ENCODE data around the gene SLC4A5.
"Not testable (repeated sequence)": the region's sequence is repeated elsewhere in the genome, so short reads cannot be mapped to it uniquely, and the experiment has no call there.

Gene SLC4A5

GRCh38 chr2:74364533-74365505, 21.6 kb upstream of the SLC4A5 start:
- no peak for DNase-seq

GRCh38 chr2:74361327-74361726, 18.1 kb upstream of the SLC4A5 start:
- no peak for DNase-seq

GRCh38 chr2:74357627-74358026, 14.4 kb upstream of the SLC4A5 start:
- no peak for DNase-seq

GRCh38 chr2:74349889-74350288, 6.7 kb upstream of the SLC4A5 start:
- no peak for DNase-seq

GRCh38 chr2:74347742-74348141, 4.5 kb upstream of the SLC4A5 start:
- no peak for DNase-seq

GRCh38 chr2:74347303-74347702, 4.1 kb upstream of the SLC4A5 start:
- no peak for DNase-seq

GRCh38 chr2:74345272-74345943, 2.2 kb upstream of the SLC4A5 start:
- no peak for DNase-seq

GRCh38 chr2:74336227-74336626, 7.0 kb downstream of the SLC4A5 start:
- not testable (repeated sequence) for DNase-seq

GRCh38 chr2:74334931-74335333, 8.3 kb downstream of the SLC4A5 start:
- DNase-seq: no peak

GRCh38 chr2:74333896-74334586, 9.2 kb downstream of the SLC4A5 start:
- DNase-seq: no peak

GRCh38 chr2:74333175-74333574, 10.0 kb downstream of the SLC4A5 start:
- no peak for DNase-seq

GRCh38 chr2:74332550-74333174, 10.6 kb downstream of the SLC4A5 start:
- no peak for DNase-seq

GRCh38 chr2:74328573-74328972, 14.6 kb downstream of the SLC4A5 start:
- no peak for DNase-seq

GRCh38 chr2:74328074-74328473, 15.1 kb downstream of the SLC4A5 start:
- DNase-seq: no peak

- DNase-seq: no peak
Measured at GRCh38 chr2:74327627-74328026, 15.6 kb downstream of the SLC4A5 start.

- DNase-seq: no peak
Measured at GRCh38 chr2:74327199-74327598, 16.0 kb downstream of the SLC4A5 start.

- no peak for DNase-seq
Measured at GRCh38 chr2:74325815-74326214, 17.4 kb downstream of the SLC4A5 start.

- DNase-seq: no peak
Measured at GRCh38 chr2:74321737-74322136, 21.5 kb downstream of the SLC4A5 start.

GRCh38 chr2:74317701-74318100, 25.5 kb downstream of the SLC4A5 start:
- DNase-seq: no peak

- DNase-seq: no peak
Measured at GRCh38 chr2:74316627-74317295, 26.5 kb downstream of the SLC4A5 start.

- no peak for DNase-seq
Measured at GRCh38 chr2:74314107-74314506, 29.1 kb downstream of the SLC4A5 start.

- no peak for DNase-seq
Measured at GRCh38 chr2:74313497-74313896, 29.7 kb downstream of the SLC4A5 start.

Data from NCI-H187 (cell line).